ENCODE results near the gene CACNA2D4.

Gene CACNA2D4

GRCh38 chr12:1768615-1769014, 149.8 kb downstream of the CACNA2D4 start:
- DNase-seq, result no peak

GRCh38 chr12:1767407-1768090, 150.9 kb downstream of the CACNA2D4 start:
- DNase-seq, result no peak

GRCh38 chr12:1766110-1766509, 152.3 kb downstream of the CACNA2D4 start:
- no peak for DNase-seq

- DNase-seq, result no peak
These were observed 155.3 kb downstream of the CACNA2D4 start for GRCh38 chr12:1763153-1763552.

- DNase-seq, result no peak
These were observed 156.6 kb downstream of the CACNA2D4 start for GRCh38 chr12:1761857-1762256.

GRCh38 chr12:1760566-1761382, 157.7 kb downstream of the CACNA2D4 start:
- no peak for DNase-seq

- no peak for DNase-seq
These were observed 159.6 kb downstream of the CACNA2D4 start for GRCh38 chr12:1758887-1759286.

GRCh38 chr12:1758376-1758775, 160.1 kb downstream of the CACNA2D4 start:
- no peak for DNase-seq

GRCh38 chr12:1750300-1750699, 168.2 kb downstream of the CACNA2D4 start:
- no peak for DNase-seq

GRCh38 chr12:1749019-1749418, 169.4 kb downstream of the CACNA2D4 start:
- DNase-seq, result no peak

- DNase-seq, result no peak
These were observed 170.8 kb downstream of the CACNA2D4 start for GRCh38 chr12:1747609-1748008.

GRCh38 chr12:1744932-1745331, 173.5 kb downstream of the CACNA2D4 start:
- DNase-seq, result no peak

All from activated CD4-positive, CD25-positive, alpha-beta regulatory T cell treated with anti-CD3 and anti-CD28 coated beads, Interleukin-2, amount 50 U/mL, for 72 hours (primary cell).